ENCODE data around the gene SYT17. TPM values are rescaled to one million over a fixed set of nuclear protein-coding genes. Genes with fewer than 3 reads are reported as not detected.

Gene SYT17
- polyA plus RNA-seq, 1 donor (not counting 4 experiments of a cell fraction or from before 2014, with no cell fraction given): not detected

DNA sequence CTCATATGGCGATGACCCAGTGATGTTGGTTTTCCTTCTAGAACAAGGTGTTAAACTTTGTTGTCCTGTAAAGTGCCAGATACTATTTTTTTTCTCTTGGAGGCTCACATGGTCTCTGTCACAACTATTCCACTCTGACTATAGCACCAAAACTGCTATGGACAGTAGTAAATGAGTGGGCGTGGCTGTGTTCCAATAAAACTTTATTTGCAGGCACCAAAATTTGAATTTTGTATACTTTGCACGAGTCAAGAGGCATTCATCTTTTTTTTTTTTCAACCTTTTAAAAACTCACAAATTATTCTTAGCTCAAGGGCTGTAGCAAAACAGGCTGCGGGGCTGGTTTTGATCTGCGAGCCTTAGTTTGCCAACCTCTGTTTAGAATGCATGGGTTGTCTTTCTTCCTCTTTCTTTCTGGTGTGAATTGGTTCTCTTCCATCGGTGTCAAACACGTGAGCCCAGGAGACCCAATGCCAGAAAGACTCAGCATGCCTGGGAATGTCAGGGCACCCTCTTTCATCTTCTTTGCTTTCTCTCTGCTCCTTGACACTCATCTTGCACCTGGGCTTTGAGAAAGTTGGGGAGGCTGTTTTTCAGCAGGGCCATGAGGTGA, 2.1 kb downstream of the SYT17 start:
- H3K9me3 ChIP-seq (ENCODE audit: control insufficient read depth, low read depth, low read length): no peaks in the 10 kb centered on the region
- dilution Hi-C loops (cut with MboI; ENCODE audit: extremely low pct_ligation_motif_present, low sequenced_read_pairs): no loop called here
- no peaks in the 10 kb centered on the region for H3K79me2 ChIP-seq (ENCODE audit: control insufficient read depth, insufficient read depth, low read length)
- H3K4me2 ChIP-seq (ENCODE audit: control insufficient read depth, extremely low read depth, insufficient read depth, low read depth, low read length): no peak overlapping the region
- H3K4me1 ChIP-seq (ENCODE audit: control insufficient read depth, extremely low read depth, insufficient read depth, low read length): peaks cover 2% of the 10 kb centered on the region
- DNase-seq (ENCODE audit: low read depth, low spot score) (no peak), FAIRE-seq (no peak)
- H3K36me3 ChIP-seq (ENCODE audit: control insufficient read depth in 2 of 2, extremely low read depth in 1 of 2, insufficient read depth in 2 of 2, low read length in 2 of 2): no peaks in the 10 kb centered on the region
- H3K27ac ChIP-seq (ENCODE audit: control insufficient read depth, insufficient read depth, low read length): no peak overlapping the region
- no peak overlapping the region for H3K9ac ChIP-seq (ENCODE audit: control insufficient read depth, extremely low read depth, insufficient read depth, low read length)
- peaks cover 33% of the 10 kb centered on the region for H3K27me3 ChIP-seq (ENCODE audit: control insufficient read depth, extremely low read depth, insufficient read depth, low read length)
- TF ChIP-seq, protein P1, sequence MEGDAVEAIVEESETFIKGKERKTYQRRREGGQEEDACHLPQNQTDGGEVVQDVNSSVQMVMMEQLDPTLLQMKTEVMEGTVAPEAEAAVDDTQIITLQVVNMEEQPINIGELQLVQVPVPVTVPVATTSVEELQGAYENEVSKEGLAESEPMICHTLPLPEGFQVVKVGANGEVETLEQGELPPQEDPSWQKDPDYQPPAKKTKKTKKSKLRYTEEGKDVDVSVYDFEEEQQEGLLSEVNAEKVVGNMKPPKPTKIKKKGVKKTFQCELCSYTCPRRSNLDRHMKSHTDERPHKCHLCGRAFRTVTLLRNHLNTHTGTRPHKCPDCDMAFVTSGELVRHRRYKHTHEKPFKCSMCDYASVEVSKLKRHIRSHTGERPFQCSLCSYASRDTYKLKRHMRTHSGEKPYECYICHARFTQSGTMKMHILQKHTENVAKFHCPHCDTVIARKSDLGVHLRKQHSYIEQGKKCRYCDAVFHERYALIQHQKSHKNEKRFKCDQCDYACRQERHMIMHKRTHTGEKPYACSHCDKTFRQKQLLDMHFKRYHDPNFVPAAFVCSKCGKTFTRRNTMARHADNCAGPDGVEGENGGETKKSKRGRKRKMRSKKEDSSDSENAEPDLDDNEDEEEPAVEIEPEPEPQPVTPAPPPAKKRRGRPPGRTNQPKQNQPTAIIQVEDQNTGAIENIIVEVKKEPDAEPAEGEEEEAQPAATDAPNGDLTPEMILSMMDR (optimal IDR thresholded peaks at IDR 0.05 in 1 of 3, IDR thresholded peaks at IDR 0.05 in 1 of 3, conservative IDR thresholded peaks at IDR 0.05 in 1 of 3; ENCODE audit: extremely low read depth in 1 of 3, insufficient read depth in 2 of 3, low read length in 3 of 3): no peak
- TF ChIP-seq EZH2 (IDR thresholded peaks at IDR 0.05; ENCODE audit: low read length): no peak
- H3K4me3 ChIP-seq (ENCODE audit: control insufficient read depth in 2 of 3, extremely low read depth in 1 of 3, insufficient read depth in 2 of 3, low read depth in 1 of 3, low read length in 3 of 3): no peak overlapping the region
- H2AFZ ChIP-seq (ENCODE audit: control insufficient read depth, low read length): no peak overlapping the region
- no peaks in the 10 kb centered on the region for H3K9me1 ChIP-seq (ENCODE audit: control insufficient read depth, extremely low read depth, insufficient read depth, low read length)
- no peaks in the 10 kb centered on the region for H4K20me1 ChIP-seq (ENCODE audit: control insufficient read depth, extremely low read depth, insufficient read depth, low read length)

DNA sequence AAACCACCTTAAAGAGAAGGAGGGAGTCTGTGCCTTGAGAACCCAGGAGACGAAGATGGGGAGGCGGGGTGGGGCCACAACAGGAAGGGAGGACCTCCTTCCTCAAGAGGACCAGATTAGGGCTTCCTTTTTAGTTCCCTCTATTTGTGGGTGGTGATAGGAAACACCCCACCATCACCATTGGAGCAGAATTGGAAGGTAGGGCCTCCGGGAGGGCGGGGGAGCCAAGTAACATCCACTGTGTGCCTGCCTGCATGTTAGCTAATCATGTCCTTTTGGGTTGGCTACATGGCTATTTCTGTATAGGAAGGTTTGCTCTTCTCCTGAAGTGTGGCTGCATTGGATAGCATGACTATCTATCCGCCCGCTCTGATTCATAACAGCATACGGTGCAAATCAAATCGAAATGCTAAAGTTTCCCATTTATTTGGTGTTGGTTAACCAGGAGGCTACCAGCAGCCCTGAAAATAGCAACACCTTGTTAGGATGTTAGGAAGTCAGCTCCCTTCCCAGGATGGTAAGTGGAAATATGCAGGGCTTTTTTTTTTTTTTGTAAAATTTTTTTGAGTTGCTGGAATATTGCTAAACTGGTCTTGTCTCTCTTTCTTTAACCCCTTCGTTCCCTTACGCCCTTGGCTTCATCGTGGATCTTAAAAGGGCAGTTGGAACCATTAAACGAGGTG, 4.2 kb downstream of the SYT17 start:
- Histone ChIP-seq H3K27me3 (ENCODE audit: control insufficient read depth, extremely low read depth, insufficient read depth, low read length) (peaks cover 33% of the 10 kb centered on the region), H3K36me3 (ENCODE audit: control insufficient read depth in 2 of 2, extremely low read depth in 1 of 2, insufficient read depth in 2 of 2, low read length in 2 of 2) (no peaks in the 10 kb centered on the region), H3K4me2 (ENCODE audit: control insufficient read depth, extremely low read depth, insufficient read depth, low read depth, low read length) (no peak overlapping the region), H3K9me3 (ENCODE audit: control insufficient read depth, low read depth, low read length) (no peaks in the 10 kb centered on the region), H3K27ac (ENCODE audit: control insufficient read depth, insufficient read depth, low read length) (no peak overlapping the region), H4K20me1 (ENCODE audit: control insufficient read depth, extremely low read depth, insufficient read depth, low read length) (no peaks in the 10 kb centered on the region), H3K4me1 (ENCODE audit: control insufficient read depth, extremely low read depth, insufficient read depth, low read length) (peaks cover 2% of the 10 kb centered on the region), H3K4me3 (ENCODE audit: control insufficient read depth in 2 of 3, extremely low read depth in 1 of 3, insufficient read depth in 2 of 3, low read depth in 1 of 3, low read length in 3 of 3) (no peak overlapping the region), H2AFZ (ENCODE audit: control insufficient read depth, low read length) (no peak overlapping the region), H3K9ac (ENCODE audit: control insufficient read depth, extremely low read depth, insufficient read depth, low read length) (no peak overlapping the region), H3K79me2 (ENCODE audit: control insufficient read depth, insufficient read depth, low read length) (no peaks in the 10 kb centered on the region), H3K9me1 (ENCODE audit: control insufficient read depth, extremely low read depth, insufficient read depth, low read length) (no peaks in the 10 kb centered on the region)
- DNase-seq (ENCODE audit: low read depth, low spot score) (no peak), FAIRE-seq (no peak)
- TF ChIP-seq EZH2 (IDR thresholded peaks at IDR 0.05; ENCODE audit: low read length): no peak
- dilution Hi-C loops (cut with MboI; ENCODE audit: extremely low pct_ligation_motif_present, low sequenced_read_pairs): no loop called here
